COLO829 (cell line): ENCODE results near the gene MYH15.

ENCODE experiments used
- DNase-seq: peaks from one replicate; pipeline ENCODE4 v3.0.0; 2012; ENCODE audit warnings: low spot score

MYH15 gene

DNA sequence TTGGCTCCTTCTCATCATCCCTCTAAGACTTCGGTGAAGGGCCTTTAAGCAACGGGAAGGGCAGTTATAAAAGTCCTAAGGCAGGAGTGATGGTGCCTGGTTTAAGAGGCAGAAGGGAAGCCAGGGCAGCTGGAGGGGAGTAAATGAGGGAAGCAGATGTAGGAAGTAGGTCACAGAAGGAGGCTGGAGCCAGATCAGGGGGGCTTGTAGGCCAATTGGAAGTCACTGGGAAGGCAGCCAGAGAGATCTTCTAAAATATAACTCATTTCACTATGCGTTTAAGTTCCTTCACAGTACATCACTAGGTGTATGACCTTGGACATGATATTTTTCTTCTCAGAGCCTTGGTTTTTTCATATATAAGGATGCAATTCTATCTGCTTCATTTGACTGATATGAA, 94.7 kb downstream of the MYH15 start:
- no peak for DNase-seq

DNA sequence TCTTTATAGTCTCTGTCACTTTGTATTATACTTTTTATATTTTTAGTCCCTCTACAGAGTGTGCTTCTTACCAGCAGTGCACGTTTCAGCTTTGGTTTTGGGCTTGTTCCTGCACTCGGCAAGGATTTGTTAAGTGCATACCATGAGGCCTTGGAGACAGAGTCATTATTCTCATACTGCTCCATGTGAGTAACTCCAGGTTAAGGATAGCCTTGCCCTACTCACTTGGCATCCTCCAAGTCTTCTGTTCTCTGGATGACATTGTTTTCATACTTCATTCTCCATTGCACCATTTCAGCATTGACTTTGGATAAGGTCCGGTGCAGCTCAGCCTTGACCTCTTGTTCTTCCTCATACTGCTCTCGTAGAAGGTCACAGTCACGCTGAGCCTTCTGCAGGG, 96.4 kb downstream of the MYH15 start:
- DNase-seq, result no peak

DNA sequence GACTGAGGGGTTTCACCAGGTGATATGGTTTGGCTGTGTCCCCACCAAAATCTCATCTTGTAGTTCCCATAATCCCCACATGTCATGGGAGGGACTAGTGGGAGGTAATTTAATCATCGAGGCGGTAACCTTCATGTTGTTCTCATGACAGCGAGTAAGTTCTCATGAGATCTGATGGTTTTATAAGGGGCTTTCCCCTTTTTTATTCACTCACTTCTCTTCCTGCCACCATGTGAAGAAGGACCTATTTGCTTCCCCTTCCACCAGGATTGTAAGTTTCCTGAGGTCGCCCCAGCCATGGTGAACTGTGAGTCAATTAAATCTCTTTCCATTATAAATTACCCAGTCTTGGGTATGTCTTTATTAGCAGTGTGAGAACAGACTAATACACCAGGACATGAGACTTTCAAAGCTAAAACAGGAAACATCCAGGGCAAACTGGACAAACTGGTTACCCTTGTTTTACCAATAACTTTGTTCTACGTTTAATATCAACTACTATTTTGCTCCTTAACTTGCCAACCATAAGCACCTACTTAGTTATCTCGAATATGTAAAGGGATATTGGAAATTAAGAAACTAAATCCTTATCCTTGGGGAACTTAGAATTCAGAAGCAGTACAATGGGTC, 98.2 kb downstream of the MYH15 start:
- no peak for DNase-seq

DNA sequence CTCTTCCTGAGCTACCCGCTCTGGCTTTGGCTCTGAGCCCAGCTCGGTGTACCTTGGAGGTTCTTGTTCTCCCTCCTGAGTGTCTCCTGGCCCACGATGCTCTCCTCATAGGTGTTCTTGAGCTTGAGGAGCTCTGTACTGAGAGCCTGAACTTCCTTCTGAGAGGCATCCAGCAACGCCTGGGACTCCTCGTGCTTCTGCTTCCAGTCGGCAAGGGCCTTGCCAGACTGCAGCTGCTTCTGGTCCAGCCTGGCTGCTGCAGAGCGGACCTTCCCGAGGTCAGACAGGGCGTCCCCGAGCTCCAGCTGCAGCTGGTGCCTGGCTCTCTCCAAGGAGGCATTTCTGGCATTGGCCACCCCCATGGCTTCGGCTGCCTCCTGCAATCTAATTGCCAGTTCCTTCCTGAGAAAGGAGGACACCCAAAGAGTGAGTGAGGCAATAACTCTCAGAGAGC, 99.8 kb downstream of the MYH15 start:
- DNase-seq, result no peak

DNA sequence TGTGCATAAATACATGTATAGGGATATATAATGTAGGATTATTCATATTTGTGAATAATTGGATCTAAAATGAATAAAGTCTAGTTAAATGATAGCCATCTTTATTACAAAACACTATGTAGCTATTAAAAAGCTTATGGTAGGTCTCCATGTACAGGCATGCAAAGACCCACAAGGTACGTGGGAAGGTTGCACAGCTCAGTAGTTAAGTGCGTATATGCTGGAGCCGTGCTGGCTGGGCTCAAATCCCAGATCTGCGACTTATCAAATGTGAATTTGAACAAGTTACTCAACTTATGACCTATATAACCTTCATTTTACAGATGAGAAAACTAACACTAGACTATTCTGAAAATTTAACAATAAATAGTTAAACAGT, 100.6 kb downstream of the MYH15 start:
- no peak for DNase-seq

DNA sequence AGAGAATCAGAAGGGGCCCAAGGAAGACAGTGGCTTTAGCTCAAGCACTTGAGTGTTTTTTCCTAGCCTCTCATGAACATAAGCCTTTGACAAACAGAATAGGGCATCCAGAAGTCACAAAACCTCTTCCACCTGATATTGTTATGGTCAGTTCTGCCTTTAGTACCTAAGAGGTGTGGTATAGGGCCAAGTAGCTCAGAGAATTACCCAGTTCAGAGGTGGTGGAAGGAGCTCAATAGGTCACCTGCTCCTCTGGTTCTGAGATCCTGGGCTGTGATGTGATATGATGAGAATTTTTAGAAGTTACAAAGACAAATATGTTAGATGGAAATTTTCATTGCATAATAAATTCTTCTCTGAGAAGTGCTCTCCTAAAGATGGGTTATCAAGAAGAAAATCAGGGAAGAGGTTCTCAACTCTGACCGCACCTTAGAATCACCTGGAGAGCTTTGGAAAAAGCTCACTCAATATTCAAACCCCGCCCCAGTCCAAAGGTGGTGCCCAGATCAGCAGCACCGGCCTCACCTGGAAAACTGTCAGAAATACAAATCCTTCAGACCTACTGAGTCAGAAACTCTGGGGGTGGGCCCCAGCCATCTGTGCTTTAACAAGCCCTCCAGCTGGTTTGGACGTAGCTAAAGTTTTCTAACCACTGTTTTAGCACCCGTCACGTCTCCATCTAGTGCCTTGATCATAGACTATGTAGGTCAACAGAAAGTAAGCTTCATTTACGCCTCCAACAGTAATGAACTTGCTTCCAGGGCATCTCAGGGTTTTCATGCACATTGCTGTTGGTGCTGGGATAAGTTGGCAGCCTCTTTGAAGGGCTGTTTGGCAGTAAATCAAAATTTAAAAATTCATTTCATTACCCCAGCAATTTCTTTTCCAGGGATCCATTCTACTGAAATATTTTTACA, 101.3 kb downstream of the MYH15 start:
- no peak for DNase-seq

DNA sequence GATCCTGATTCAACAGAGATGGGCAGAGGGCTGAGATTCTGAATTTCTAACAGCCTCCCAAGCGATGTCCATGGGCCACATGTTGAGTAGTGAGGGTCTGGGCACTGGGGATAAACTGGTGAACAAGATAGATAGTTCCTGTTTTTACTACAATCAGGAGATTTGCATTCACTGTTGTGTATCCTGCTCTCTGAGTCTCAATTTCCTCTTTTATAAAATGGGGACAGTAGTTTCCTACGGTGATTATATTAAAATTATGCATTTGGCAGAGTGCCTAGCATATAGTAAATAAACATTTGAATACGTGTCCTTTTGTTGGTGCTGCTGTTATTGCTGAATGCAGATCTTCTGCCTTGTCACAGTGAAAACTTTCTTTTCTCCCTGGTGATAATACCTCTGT, 102.5 kb downstream of the MYH15 start:
- DNase-seq, result no peak

DNA sequence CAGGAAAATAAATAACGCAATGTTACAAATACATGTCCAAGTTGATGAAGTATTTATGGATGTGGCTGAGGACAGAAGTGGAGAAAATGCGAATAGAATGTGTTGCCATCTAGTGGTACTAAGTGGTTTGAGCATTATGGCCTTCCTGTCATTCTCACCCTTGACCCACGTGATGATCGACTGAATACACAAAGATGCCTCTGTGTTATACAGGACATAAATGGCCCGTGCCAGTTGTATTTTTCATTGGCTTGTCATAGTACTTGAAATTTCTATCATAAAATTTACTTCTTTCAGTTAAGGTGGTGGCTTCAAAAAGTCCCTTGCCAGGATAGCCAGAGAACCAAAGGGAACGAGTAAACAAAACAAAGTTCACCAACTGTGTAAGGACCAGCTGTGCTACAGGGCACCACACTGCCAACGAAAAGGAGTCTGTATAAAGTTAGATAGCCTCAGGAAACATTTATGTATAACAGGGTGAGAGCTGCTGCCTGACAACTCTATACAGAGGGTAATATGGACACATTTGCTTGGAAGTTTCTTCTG, 103.7 kb downstream of the MYH15 start:
- DNase-seq, result peak; percentile 82

DNA sequence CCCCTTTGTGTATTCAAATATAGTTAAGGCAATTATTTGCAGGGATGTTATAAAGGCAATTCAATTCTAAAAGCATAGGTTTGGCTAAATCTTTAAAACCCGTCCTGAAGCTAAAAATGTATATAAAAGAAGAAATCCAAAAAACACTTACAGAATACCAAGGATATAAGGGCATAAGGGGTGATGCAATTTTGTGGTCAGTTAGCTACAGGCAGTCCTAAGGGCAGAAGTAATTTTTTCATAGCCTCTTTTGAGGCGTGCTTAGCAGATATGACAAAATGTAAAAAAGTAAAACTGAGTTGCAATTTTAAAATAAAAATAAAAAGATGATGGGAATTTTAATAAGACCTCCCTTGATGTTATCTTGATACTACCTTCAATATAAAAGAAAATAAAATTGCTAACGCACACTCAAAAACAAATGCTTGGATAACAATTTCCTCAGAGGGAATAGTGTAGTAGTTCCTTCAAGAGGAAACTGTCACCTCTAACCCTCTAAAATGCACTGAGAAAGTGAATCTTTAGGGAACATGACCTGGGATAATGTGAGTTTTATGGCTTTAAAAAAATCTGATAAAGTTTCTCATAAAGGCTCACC, 104.2 kb downstream of the MYH15 start:
- DNase-seq, result no peak

DNA sequence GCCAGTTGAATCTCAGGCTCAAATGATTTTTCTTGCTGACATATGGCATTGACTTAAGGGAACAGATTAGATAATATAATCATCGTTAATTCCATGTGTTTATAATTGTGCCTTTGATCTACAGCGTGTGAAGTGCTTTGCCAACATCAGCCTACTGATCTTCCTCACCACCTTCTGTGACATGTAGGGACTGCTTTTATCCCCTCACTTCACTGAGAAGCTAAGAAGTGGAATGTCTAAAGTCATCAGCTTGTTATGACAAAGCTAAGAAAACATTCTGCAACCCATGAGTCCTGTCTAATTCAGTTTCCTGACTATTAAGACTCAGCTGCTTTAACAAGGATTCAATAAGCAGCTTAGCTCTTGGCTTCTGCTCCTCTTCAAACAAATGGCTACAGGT, 106.0 kb downstream of the MYH15 start:
- DNase-seq, result no peak

DNA sequence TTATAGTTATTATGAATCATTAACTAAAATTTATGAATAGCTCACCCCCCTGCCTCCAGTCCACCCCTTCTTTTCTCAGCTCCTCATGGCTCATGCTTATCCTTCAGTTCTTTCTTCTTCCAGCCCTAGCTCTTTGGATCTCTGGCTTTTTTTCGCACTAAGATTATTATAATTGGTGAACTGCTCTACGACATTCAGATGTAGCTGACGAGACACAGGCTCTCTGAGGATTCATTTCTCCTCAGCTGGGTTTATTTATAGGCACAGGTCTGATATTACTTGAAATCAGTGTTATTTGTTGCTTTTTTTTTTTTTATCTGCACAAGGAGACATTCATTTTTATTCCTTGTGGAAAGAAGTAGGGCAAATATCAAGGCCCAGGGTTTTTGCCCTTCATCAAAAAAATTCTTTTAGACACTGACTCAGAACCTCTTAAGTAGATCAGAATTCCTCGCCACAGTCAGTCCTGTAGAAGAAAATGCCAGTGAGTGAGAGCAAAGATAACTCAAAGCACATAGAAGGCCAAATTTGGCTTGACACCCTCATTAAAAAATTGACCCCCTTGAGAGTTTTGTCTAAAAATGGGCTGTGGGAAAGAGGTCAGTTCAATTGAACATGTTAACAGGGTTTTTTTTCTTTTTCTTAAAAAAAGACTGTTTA, 106.6 kb downstream of the MYH15 start:
- no peak for DNase-seq

DNA sequence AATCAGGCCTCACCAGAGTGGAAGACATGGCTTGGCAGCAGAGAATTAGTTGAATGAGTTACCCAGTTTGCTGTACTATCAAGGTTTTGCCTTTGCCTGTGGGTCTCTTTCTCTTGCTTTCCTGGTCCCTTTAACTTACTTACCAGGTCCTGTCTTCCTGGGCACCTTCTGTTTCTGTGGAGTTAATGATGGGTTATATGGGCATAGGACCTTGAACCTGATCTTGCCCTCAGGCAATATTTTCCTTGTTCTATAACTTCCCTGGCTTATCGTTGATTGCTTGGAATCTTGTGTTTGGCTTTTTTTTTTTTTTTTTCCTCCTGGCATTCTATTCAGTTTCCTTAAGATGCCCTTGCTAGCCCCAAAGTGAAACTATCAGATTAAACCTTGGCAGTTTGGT, 107.2 kb downstream of the MYH15 start:
- no peak for DNase-seq

DNA sequence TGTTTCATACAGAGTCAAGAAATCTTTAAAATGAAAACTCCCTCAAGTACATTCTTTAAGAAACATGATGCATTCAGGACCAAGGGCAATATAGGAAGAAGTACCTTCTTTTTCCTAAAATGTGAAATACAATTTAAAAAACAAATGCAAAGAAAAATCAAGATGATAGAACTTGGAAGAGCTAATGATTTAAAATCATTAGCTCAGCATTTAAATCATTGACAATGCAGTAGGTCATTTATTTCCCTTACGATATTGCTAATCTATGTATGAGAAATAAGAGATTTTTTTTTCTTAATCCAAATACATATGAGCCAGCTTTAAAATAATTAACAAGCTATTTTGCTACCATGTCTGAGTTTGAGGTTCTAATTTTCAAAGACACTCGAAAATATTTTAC, 108.6 kb downstream of the MYH15 start:
- no peak for DNase-seq

DNA sequence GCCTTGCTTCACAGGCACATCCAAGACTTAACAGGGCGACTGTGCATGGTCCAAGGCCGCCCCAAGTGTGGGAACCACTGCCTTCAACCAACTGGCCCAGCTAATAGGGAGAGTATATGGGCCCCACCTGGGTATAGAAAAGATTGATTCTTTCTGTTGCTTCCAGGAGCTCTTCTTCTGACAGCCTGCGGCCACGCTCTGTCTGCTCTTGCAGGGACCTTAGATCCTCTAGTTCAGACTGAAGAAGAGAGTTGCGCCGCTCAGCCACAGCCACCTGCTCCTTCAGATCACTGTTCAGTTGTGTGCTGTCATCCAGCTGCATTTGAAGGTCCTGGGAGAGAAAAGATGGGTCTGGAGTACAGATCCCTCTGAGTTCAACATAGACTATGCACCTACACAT, 111.9 kb downstream of the MYH15 start:
- DNase-seq, result no peak

DNA sequence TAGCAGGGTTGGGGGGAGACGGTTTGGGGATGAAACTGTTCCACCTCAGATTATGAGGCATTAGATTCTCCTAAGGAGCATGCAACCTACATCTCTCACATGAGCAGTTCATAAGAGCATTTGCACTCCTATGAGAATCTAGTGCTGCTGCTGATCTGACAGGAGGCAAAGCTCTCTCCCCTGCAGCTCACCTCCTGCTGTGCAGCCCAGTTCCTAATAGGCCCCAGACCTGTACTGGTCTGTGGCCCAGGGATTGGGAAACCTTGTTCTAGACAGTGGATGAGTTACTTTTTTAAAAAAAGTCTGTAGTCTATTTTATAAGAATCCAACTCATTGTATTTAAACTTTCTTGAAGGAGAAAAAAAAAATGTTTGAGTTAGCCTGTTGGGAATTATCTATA, 114.1 kb downstream of the MYH15 start:
- no peak for DNase-seq

DNA sequence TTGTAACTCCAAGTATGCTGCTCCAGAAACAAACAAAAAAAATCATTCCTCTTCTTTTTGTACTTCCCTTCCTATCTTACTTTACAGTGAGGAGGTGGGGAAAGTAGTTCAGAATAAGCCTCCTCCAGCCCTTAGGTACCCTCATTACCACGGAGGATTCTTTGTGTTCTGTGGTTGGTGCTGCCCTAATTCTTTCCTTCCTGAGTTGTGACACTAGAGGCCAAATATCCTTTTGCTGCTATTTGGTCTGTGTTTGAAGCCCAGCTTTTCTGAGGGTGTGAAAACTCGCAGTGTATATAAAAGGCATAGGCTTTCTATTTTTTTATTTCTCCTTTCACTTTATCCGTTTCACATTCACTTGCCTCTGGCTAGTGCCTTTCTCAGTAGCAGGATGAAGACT, 115.8 kb downstream of the MYH15 start:
- DNase-seq, result no peak

DNA sequence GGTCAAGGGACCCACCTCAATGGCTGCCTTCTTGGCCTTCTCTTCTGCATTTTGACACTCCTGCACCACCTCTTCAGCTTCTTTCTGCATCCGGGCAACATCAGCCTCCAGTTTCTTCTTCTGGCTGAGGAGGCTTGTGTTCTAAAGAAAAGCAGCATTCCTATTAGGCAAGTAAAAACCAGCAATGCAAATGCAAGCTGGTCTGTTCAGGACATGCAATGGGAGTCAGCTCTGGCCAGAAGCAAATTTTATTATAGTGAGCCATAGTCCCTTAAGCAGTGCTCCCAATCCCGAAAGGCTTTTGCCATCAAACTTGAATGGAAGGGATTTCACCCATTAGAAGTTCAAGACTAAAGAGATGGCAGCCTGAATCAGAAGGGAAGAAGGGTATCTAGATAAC, 116.4 kb downstream of the MYH15 start:
- no peak for DNase-seq

DNA sequence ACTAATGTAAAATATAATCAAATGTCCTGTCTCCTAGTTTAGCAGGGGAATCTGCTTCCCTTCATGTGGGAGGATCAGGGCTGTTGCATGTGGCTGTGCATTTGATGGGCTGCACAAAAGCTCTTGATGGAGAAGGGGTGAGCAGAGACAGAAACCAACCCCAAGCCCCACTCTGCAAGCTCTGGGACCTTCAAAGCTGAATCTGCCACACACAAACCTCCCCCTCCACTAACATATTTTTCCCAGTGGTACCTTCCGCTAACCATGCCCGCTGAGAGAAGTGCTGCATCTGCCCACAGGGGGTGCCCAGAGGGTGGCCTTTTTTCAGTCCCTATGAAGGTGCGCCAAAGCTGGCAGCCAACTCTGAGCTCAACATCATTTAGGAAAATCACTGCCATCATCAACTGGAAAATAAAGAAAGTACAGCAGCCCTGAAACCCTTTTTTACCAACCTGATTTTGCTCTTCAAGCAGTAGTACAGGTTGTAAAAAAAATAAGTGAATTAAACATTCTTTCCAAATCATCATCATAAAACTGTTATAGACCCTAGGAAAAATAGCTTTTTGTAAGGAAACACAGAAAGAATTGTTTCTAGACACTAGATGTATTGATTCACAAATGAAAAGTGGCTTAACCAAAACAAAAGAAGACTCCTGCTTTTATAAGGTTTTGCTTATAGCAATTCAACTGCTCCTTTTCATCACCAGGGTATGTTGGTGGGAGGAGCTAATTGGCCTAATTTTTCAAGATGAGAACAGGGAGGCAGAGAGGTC, 117.1 kb downstream of the MYH15 start:
- DNase-seq, result no peak

DNA sequence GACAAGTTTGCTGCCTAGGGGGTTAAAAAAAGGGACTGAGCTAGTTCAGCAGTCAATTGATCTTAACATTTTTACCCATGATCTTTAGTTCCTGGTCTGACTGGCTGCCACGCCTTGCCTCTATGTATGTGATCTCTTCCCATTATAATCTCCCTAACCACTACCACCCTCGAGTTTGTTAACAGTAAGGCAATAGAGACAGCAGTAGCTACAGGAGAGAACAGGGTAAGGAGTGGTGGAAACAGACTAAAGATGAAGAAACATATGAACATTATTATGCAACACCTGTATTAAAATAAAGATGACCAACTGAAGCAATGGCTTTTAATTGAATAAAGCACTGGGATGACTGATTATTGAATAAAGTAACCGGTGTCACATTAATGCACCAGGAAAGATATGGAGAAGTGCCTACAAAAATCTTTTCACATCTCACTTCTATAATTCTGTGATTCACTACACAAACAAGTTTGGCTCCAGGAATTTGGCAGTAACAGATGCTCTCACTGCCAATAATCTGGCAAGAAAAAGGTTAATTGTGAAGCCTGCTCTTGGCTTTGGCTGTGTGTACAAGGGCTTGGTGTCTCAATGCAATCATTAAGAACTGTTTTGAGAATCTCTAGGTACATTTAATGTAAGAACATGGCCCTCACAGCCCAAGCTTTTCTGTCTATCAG, 118.3 kb downstream of the MYH15 start:
- DNase-seq, result no peak

DNA sequence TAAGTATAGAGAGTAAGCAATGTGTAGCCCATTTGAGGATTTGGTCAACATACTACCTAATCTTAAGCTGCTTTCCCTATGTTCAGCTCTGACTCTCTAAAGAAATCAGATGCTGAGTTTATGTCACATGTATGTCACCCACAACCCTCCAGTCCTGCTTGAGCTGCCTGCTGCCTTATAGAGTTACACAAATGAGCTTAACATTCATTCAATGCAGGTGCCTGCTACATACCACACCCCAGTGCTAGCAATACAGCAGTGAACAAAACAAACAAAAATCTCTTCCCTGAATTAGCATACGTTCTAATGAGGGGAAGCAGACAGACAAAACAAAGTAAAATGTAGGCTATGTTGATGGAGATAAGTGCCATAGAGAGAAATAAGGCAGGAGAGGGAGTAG, 121.0 kb downstream of the MYH15 start:
- no peak for DNase-seq
